ENCODE data around the gene ARCN1.

ARCN1 gene

GRCh38 chr11:118619444-118620197, 47.4 kb downstream of the ARCN1 start:
- H3K27ac ChIP-seq, result peak overlapping the region; percentile 80
- DNase-seq (ENCODE audit: low read depth, low spot score), result no peak

- peak overlapping the region; percentile 80 for H3K27ac ChIP-seq
- no peak for DNase-seq (ENCODE audit: low read depth, low spot score)
Measured at GRCh38 chr11:118620529-118621070, 48.4 kb downstream of the ARCN1 start.

DNA sequence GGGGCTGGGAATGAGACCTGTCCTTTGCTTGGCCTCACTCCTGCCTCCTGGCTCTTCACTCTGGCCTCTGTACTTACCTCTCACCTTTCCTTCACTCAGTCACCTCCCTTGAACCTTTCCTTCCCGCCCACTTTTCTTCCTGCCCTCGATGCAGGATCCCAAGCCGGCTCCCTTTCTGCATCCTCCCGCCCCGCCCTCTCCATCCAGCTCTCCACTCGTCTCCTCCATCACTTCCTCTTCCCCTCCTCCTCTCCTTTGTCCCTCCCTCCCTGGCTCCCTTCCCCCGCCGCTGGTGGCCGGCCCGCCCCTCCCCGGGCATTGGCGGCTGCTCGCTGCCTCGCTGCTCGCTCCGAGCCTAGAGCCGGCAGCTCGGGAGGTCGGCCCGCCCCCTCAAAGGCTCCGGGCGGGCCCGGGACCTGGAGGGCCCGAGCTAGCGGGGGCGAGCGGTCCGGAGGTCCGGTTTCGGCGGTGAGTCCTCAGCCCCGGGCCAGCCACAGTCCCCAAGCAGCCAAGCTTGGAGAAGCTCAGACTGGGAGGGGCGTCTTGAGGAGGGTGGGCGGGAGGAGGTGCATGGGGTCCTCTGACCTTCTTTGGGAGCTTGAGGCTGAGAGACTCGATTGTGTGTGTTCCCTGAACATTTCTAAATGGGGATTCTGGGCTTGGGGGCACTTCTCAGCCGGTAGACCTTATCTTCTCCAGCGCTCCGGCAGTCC, 49.0 kb downstream of the ARCN1 start:
- H3K27ac ChIP-seq, result peak overlapping the region; percentile 80
- DNase-seq (ENCODE audit: low read depth, low spot score), result no peak

- H3K27ac ChIP-seq, result peak overlapping the region; percentile 80
Measured at GRCh38 chr11:118621784-118622375, 49.7 kb downstream of the ARCN1 start.

DNA sequence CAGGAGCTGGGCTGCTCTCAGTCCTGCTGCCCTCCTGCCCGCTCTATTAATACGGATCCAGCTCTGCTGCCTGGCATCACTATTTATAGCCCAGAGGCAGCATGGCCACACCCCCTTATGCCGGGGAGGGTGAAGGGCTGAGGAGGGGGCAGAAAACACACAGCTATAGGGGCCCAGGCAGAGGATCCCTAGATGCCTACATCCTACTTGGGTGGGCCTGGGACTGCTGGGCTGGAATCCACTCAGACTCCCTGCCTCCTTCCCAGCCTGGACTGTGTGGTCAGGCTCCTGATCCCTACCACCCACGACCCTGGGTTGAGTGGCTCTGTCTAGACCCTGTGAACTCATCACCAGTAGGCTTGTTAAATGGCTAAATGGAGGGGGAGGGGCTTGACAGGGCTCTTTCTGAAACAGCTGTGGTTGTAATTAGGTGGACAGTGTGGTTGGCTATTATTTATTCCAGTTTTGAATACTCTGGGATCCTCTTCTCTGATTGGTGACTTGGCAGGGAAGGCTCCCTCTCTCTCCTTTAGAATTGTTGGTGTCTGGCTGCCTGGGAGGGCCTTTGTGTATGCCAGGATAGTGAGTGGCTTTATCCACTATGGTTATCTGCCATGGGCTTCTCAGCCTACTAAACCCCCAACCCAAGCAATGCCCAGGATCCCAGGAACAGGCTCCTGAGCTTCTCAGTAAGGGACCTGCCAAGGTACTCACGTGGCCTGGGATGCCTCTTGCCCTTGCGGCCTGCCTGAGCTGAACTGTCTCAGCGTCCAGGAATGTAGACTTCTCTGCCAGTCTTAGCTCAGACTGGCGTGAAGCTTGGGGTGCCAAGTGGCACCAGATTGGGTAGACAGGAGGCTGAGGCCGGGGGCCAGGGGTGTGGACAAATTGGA, 50.4 kb downstream of the ARCN1 start:
- DNase-seq (ENCODE audit: low read depth, low spot score), result peak; percentile 82
- H3K27ac ChIP-seq, result peak overlapping the region; percentile 80

More at GRCh38 chr11:118621784-118622375, 49.7 kb downstream of the ARCN1 start:
- no peak for DNase-seq (ENCODE audit: low read depth, low spot score)

GRCh38 chr11:118623269-118623655, 51.1 kb downstream of the ARCN1 start:
- H3K27ac ChIP-seq, result peak overlapping the region; percentile 80
- peak; percentile 79 for DNase-seq (ENCODE audit: low read depth, low spot score)

GRCh38 chr11:118625036-118625690, 53.0 kb downstream of the ARCN1 start:
- H3K27ac ChIP-seq, result no peak overlapping the region
- DNase-seq (ENCODE audit: low read depth, low spot score), result no peak

DNA sequence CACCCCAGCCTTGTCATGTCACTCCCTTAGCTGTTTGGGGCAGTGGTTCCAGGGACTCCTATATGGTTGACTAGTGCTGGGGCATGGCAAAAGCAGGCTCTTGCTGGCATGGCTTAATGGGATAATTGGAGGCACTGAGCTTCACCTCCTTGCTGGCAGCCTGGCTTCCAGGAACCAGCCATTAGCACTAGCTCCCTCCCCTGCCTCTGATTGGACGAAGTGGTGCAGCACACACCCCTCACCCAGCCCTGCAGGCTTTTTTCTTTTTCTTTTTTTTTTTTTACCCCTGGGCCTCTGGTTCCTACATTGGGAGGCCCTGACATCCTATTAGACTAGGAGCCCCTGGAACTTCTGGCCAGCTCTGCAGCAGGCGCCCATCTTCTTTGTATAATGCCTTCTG, 53.8 kb downstream of the ARCN1 start:
- H3K27ac ChIP-seq, result no peak overlapping the region
- no peak for DNase-seq (ENCODE audit: low read depth, low spot score)

DNA sequence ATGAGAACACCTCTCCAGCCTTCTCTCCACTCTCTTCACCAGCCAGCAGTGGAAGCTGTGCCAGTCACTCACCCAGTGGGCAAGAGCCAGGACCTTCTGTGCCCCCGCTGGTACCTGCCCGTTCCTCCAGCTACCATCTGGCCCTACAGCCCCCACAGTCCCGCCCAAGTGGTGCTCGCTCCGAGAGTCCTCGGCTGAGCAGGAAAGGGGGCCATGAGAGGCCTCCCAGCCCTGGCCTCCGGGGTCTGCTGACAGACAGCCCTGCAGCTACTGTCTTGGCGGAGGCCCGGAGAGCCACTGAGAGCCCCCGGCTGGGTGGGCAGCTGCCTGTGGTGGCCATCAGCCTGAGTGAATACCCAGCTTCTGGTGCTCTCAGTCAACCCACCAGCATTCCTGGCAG, 55.4 kb downstream of the ARCN1 start:
- no peak overlapping the region for H3K27ac ChIP-seq
- no peak for DNase-seq (ENCODE audit: low read depth, low spot score)

DNA sequence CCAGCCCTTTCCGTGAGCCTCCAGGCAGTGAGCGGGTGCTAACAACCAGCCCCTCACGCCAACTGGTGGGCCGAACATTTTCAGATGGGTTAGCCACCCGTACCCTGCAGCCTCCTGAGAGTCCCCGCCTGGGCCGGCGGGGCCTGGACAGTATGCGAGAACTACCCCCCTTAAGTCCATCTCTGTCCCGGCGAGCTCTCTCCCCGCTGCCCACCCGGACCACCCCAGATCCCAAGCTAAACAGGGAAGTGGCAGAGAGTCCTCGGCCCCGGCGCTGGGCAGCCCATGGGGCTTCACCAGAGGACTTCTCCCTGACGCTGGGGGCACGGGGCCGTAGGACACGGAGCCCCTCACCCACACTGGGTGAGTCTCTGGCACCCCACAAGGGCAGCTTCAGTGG, 55.8 kb downstream of the ARCN1 start:
- no peak overlapping the region for H3K27ac ChIP-seq
- DNase-seq (ENCODE audit: low read depth, low spot score), result no peak

GRCh38 chr11:118628432-118628831, 56.2 kb downstream of the ARCN1 start:
- DNase-seq (ENCODE audit: low read depth, low spot score), result no peak
- no peak overlapping the region for H3K27ac ChIP-seq

- DNase-seq (ENCODE audit: low read depth, low spot score), result no peak
- H3K27ac ChIP-seq, result no peak overlapping the region
Measured at GRCh38 chr11:118628861-118629549, 56.8 kb downstream of the ARCN1 start.

- no peak overlapping the region for H3K27ac ChIP-seq
- DNase-seq (ENCODE audit: low read depth, low spot score), result no peak
Measured at GRCh38 chr11:118629761-118630661, 57.8 kb downstream of the ARCN1 start.

- H3K27ac ChIP-seq, result no peak overlapping the region
- DNase-seq (ENCODE audit: low read depth, low spot score), result no peak
Measured at GRCh38 chr11:118631142-118631909, 59.1 kb downstream of the ARCN1 start.

DNA sequence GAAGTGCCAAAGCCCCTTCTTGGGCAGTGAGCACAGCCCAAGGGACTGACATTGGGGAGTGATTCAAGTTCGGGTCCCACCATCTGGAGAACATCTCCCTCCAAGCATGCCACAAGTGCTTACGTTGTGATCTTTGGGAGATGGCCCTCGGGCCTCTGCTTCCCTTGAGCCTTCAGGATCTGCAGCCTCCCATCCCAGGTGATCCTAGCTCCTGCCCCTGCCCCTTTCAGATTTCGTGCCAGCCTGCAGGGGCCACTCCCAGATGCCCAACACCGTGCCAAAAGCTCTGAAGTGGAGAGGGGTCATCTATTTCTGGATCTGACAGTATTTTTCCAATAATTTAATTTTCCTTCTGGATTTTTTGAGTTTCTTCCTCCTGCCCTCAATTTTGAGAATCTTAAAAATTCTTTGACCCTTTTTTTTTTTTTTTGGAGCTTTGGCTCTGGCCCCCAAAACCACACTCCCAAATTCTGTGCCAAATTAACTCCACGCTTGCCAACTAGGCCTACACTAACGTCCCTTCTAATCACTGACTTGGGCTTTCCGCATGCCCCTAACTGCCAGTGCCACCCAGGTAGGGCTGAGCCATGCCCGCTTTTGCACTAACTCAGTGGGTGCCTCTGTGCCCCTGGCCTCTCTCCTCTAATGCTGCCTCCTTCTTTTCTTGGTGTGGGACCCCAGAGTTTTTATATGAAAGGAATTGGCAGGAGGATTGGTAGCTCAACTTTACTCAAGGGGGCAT, 60.5 kb downstream of the ARCN1 start:
- no peak overlapping the region for H3K27ac ChIP-seq

GRCh38 chr11:118633319-118633690, 61.1 kb downstream of the ARCN1 start:
- H3K27ac ChIP-seq, result no peak overlapping the region
- no peak for DNase-seq (ENCODE audit: low read depth, low spot score)

More for the DNA sequence above, 60.5 kb downstream of the ARCN1 start:
- no peak for DNase-seq (ENCODE audit: low read depth, low spot score)

DNA sequence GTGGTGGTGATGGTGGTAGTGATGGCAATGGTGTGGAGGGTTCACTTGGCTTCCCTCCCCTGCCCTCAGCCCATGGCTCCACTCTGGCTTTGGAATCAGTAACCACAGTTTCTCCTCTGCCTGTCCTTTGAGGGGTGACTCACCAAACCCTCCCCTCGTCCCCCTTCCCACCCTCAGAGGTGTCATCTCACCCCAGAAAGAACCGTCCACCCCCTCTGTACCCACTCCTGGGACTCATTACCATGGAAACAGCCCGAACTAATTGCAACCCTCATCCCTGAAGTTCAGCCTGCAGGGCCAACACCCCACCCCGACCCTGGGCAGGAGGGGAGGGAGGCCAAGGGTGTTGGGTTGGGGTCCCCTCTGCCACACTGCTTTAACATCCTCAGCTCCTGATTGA, 61.8 kb downstream of the ARCN1 start:
- DNase-seq (ENCODE audit: low read depth, low spot score), result no peak
- no peak overlapping the region for H3K27ac ChIP-seq

All from epithelial cell of prostate (primary cell).